HG02759 (cell line): ENCODE data around the gene CYB5B.
A peak's percentile ranks its signal among the peaks of the same experiment; 100 is the strongest.

Source experiments
- ATAC-seq: cut with Tn5 transposase; IDR thresholded peaks from one replicate; pipeline ENCODE4 v1.9.1; 2021; ENCODE audit warnings: mild to moderate bottlenecking, moderate library complexity; ENCODE audit not compliant: unreplicated experiment

CYB5B gene

DNA sequence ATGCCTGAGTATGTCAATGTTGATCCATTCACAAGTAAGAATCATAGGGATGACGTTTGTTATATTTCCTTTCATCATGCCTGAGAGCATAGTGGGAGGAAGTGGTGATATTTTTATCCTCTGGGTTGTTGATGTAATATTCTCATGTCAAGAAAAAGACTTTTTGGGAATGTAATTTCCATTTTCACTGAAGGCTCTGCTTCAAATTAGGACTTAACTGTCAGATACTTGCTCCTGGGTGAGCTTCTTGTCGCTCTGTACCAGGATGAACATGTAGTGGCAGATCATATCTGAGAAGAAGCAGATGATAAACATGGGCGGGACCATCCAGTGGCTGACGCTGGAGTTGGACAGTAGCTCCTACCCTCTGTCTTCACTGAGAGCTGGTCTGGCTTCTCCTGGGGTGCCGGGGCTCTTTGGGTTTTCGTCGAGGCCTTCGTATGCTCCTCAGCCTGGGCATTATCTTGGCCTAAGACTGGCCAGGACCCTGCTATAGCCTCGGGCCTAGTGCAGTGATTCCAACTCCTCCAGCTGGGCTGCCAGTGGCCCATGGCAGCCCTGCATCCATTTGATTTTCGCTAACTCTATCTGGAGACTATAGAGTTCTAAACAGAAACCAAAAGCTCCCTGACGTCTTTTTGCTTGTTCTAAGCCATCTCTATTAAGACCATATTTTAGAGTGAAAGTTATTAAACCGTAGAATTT lies 19.7 kb downstream of the CYB5B start:
- no peak for ATAC-seq

DNA sequence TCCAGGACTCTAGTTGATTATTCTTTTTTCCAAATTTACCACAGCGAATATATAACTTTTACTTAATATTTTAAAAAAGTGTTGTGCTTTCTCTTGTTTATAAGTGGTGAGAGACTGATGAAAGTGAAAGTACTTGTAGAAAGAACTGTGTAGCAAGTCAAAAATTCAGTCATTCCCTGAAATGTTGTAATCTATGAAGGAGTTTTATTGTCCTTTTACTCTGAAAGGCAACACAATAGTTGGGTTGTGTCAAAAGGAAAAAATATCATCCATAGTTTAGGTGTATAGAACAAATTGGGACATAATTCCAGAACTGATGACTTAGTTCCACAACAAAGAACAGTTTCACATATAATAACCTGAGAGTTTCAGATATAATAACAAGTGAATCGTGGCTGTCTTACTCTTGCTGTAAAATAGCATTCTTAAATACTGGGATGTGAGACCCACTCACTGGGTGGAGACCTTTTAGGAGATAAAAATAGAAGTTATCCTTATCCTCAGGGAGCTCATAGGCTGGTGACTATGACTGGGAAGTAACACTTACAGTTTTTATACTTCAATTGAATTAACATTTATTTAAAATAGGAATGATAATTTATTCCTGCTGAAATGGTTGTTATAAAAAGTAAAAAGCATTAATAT lies 20.6 kb downstream of the CYB5B start:
- no peak for ATAC-seq

DNA sequence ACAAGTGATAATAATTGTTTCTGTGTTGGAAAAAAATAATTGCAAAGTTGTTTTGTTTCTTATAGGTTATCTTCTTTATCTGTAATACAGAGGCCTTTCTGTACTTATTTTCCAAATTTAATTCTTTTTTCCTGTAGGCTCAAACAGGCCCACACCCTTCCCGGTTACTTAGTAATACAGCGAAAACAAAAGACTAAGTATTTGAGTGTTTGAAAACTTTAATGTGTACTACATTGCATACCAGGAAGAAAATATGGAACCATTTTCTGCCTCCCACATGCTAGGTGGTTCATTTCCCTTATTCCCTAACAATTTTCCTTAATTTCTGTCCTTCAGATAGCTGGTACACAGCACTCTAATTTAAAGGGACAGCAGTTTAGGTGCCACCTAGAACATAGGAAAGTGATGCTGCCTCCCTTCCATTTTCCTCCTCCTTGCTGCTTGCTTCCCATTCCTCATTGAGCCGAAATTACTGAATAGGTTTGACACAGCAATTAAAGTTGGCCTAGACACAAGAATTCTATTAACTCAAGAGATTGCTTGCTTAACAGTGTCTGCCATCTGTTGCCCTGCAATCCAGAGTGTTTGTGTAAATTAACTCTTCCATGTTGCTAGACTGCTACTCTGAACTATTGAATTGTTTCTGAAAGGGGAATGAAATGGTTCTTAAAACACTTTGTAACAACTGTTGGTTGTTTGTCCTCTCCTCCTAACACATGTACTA lies 24.2 kb downstream of the CYB5B start:
- no peak for ATAC-seq

DNA sequence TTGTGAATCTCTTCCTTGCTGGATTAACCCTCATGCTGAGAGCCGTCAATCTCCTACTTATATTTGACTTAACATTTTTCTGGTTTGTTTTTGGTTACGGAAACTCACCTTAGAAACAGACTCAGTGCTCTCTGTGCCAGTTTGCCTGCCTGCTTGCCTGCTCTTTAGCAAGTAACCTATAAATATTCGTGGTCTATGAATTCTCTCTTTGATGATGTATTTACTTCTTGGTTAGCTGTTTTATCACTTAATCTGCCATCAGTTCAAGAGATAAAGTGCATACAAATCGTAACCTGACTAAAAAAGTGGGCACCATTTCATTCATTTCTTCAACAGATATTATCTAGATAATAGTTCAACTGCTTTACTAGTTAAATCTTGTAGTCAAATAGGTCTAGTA lies 26.7 kb downstream of the CYB5B start:
- ATAC-seq = no peak

DNA sequence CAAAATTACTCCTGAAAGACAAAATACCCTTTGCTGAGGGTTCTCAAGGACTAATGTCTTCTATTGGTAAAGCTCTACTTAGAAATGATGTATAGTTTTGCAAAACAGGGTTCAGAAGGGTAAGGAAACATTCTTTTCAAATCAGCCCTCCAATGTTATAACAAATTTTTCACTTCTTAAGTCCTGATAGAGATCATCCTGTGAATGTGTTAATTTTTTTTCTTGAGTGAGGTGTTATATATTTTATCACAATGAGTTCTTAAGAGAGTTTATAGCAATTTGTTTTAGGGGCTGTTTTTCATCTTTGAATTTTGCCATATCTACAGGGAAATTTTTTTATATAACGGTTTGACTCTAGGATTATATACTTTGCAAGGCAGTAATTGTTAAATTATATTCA lies 29.5 kb downstream of the CYB5B start:
- no peak for ATAC-seq

DNA sequence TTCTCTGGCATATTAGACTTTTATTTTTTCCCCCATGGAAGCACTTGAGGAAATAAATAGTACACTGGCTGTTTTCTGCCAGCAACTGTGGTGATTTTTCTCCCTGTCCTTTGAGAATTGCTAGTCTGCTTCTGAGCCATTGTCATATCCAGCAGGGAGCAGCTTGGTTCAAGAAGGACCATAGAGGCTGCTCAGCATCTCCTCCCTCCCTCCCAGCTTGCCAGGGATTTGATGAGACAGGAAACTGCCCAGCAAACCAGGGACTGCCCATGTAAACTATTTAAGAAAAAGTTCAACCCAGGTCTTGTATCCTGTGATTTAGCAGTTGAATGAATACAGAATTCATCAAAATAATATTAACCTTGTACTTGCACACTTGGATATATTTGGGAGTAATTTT lies 39.5 kb downstream of the CYB5B start:
- no peak for ATAC-seq

DNA sequence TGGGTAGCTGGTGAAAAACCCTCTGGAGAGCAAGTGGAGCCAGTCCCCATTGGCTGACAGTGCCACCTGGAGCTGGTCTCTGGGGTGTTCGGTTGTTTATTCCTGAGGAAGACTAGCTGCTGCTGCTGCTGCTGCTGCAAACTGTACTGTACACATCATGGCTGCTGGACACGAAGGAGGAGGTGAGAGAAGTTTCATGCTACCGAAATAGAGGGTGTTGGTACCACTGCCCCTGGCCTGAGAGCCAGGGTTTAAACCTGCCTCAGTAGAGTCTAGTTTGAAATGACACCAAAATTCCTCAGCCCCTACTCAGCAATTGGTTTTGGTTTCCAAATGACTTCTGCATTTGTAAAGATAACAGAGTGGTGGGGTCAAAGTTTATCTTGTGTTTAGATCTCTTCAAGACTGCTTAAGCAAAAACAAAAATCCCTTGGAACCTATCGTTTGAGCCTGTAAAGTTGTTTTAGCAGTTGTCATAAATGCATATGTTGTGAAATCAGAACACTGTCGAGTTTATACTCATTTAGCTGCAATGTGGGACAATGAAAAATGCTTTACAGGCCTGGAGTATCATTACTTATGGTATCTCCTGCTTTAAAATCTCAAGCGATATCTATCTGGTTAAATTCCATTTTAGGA lies 40.8 kb downstream of the CYB5B start:
- ATAC-seq = peak; percentile 60

DNA sequence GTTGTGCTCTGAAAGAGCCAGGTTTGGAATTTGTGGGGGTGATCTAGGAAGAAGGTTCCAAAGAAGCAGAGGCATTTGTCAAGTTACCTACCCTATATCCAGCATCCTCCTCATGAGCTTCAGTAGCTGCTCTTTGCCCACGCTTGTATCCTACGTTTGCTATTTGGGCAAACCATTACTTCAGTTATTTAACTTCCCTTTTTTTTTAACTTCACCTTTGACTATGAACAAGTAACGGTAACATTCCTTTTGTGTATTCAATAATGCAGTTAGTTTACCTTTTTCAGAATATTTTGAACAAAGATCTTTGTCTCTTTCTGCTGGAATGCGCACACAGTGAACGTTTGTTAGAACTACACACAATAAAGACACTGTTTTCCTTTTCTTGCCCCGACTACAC lies 41.5 kb downstream of the CYB5B start:
- ATAC-seq = no peak

DNA sequence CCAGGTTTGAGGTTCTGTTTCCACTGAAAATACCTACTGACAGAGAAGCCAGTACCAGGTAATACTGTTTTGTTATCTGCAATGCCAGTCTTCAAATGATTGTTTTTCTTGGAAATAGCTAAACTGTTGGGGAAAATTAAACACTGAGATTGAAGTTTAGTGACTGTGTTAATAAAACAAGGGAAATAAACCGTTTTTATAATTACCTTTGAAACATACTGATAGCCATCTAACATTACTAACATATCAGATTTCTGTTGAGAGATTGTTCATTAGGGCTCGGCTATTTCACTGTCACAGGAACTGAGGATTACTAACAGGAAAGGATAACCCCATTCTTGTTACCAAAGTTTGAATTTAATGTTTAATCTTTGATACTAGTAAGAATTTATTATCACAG lies 42.1 kb downstream of the CYB5B start:
- no peak for ATAC-seq

DNA sequence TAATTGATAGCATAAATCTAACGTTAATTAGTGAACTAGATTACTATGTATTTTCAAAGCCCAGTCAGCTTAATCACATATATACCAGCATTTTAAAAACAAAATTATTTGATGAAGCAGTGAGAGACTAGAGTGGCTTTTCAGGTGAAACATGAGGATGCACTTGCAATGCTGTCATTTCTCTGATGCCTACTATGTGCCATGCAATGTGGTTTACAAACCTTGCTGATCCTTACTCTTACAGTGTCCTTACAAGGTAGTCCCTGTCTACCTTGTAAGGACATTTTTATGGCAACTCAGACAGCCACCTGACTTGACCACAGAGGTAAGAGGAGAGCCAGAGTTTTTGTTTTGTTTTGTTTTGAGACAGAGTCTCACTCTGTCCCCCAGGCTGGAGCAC lies 42.7 kb downstream of the CYB5B start:
- no peak for ATAC-seq

DNA sequence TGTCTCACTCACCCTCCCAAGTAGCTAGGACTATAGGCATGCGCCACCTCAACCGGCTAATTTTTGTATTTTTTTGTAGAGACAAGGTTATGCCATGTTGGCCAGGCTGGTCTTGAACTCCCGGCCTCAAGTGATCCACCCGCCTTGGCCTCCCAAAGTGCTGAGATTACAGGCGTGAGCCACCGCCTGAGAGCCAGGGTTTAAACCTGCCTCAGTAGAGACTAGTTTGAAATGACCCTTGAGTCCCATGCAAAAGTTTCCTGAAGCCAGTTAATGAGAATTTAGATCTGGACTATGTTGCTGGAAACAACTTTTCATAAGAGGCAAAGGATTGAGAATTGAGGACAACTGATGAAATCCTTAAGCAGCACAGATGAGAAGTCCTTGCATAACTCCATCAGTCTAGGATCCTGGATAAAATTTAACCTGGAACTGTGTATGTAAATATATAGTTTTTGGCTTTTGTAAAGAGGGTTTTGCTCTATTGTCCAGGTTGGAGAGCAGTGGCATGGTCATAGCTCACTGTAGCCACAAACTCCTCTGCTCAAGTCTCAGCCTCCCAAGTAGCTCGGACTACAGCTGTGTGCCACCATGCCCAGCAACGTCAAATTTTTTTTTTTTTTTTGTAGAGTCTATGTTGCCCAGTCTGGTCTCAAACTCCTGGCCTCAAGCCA lies 43.2 kb downstream of the CYB5B start:
- ATAC-seq = no peak

DNA sequence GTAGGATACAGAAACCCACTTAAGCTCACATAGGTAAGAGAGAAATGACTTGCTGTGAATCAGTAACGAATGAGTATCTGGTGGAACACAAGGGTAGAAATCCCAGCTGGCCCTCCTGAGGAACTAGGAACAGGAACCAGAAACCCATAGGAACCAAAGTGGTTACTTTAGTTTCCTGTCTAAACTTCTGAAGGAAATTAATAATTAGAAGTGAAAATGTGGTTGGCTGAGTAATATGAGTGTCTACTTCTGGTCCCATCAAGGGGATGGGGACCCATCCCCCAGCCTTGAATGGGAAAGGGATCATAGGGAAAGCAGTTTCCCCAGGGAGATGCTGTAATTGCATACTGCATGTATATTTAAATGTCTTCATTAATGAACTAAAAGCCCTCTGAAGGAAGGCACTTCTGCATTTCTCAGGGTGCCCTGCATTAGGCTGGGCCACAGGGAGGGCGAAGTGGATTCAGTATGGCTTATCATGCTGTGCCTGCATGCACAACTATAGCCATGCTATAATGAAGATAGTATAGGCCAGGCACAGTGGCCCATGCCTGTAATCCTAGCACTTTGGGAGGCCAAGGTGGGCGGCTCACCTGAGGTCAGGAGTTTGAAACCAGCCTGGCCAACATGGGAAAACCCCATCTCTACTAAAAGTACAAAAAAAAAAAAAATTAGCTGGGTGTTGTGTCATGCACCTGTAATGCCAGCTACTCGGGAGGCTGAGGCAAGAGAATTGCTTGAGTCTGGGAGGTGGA lies 45.6 kb downstream of the CYB5B start:
- peak; percentile 50 for ATAC-seq

DNA sequence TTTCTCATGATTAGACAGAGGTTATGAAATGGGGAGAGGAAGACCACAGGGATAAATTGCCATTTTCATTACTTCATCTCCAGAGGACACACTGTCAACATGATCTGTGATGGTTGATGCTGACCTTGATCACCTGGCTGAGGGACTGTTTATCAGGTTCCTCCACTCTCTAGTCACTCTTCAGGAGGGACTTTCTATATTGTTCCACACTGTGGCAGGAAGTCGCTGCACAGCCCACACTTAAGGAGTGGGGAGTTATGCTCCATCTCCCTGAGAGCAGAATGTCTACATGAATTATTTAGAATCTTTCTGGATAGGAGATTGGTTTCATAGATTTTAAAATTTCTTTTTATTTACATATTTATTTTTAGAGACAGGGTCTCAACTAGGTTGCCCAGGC lies 46.7 kb downstream of the CYB5B start:
- no peak for ATAC-seq

DNA sequence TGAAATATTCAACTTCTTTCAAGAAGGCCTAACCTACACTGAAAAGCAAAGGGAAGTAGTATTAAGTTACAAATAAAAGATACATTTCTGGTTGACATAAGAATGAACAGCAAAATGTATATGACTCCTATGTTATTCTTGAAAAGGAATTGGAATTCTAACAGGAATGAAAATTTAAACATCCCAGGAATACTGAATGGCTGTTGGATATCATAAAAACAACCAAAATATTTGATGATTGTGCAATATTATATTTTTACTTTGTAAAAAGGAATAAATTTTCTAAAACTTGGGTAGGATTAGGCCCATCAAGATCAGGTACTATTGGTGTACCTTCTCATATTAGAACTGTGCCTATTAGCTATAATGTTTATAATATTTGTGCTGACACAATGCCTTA lies 50.0 kb downstream of the CYB5B start:
- no peak for ATAC-seq

DNA sequence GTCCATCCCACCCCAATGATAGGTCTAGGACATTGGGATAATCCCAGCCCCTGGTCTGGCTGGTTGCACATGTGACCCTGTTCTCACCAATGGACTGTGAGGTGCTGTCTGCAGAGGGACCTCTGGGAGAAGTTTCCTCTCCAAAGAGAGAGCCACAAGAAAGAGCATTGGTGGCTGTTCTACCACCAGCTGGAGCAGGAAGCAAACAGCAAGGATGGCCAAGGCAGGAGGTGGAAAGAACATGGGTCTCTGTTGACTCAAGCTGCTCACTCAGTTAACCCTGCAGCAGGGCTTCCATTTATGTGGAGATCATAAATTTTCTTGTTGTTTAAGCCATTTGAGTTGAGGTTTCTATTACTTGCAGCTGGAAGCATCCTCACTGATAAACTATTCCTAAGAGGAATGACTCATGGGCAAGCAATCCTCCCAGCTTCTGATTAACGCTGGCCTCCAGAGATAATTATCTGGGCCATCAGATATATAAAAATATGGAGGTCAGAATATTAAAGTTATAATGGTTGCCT lies 52.6 kb downstream of the CYB5B start:
- no peak for ATAC-seq

DNA sequence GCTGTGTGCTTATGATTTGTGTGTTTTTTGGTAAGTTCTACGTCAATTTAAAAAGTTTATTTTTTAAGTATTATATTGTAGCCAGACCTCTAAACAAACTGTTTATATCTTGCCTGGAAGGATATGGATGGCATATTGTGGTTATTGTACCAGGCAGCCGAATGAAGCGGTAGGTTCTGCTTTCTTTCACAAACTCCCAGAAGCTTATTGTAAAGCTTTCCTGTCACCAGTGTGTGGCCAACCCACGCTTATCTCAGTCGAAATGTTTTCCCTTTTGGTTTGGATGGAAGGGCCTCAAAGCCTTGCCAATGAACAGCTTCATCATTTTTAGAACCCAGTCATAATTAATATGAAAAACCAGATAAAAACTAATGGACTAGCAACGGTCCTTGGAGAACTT lies 53.1 kb downstream of the CYB5B start:
- ATAC-seq = no peak

DNA sequence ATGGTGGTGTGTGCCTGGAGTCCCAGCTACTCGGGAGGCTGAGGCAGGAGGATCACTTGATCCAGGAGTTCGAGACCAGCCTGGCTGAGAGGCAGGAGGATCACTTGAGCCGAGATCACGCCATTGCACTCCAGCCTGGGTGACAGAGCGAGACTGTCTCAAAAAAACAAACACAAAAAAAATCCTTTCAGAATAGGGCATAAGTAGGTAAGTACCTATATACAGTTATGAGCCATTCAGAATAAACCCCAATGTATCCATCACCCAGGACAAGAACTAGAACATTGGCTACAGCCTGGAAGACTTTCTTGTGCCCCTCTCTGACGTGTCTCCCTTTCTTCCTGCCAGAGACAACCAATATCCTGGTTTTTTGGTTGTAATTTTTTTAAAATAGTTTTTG lies 54.3 kb downstream of the CYB5B start:
- ATAC-seq = no peak

DNA sequence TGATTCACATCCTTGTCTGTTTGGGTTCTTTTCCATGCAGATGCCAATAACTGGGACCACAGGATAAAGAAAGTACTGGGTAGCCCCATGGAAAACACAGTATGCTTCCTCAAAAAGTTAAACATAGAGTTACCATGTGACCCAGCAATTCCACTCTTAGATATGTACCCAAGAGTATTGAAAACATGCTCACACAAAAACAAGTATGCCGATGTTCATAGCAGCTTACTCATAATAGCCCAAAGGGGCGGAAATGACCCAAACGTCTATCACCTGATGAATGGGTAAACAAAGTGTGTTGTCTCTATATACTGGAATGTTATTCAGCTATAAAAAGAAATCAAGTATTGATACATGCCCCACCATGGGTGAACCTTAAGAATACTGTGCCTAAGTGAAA lies 55.4 kb downstream of the CYB5B start:
- ATAC-seq = no peak

DNA sequence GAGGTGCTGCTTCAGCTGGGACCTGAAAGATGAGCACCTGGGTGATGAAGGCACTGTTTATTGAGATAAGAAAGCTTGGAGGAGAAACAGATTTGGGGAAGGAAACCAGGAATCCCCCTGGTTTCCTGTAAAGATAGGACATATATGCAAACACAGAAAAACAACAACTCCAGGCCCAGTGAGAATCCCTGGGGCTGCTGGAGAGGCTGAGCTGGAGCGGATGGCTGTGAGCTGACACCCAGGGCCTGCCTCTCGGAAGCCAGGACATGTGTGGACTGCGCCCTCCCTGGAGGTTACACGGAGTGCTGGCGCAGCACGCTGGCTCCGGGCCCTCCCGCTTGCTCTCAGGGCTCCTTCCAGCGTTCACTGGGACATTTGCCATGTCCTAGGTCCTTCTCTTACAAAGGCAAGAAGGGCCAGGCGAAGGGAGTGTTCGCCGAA lies 57.5 kb downstream of the CYB5B start:
- ATAC-seq = no peak

DNA sequence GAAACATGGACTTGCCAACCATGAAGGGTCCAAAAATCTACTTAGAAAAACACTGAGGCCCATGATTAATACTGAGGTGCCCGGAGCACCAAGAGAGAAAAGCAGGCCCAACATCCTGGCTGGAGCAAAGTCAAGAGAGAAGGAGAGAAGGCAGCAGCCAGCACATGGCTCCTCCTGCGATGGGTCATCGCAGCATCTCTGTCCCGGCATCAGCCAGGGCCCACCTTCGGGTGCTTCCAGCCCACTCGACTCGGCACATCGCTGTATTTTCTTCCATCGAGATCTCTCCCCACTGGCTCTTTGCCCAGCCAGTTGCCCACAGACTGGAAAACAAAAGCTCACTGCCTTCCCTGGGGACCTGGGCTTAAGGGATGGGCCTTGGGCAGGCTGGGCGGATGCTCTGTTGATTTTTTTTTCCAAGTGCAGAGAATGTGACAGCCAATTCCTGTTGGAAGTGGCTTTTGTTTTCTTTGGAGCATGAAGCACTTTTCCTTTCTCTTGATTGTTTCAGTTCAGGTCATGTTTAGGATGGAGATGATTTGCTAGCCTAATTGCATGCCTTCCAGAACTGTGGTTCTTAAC lies 58.1 kb downstream of the CYB5B start:
- ATAC-seq = no peak
